22Rv1 (cell line): ENCODE data around the gene CLSTN2.

ENCODE experiments used
- CTCF ChIP-seq: fragments of 450-650 bp; IDR thresholded peaks from 2 replicates; pipeline ENCODE4 v1.5.1; 2017; ENCODE audit warnings: mild to moderate bottlenecking
- ZFX ChIP-seq: fragments of 450-650 bp; IDR thresholded peaks from 2 replicates; pipeline ENCODE4 v1.6.1; 2017; ENCODE audit warnings: antibody characterized with exemption, borderline replicate concordance

- no peak for TF ChIP-seq CTCF
- TF ChIP-seq ZFX: no peak
Observed at GRCh38 chr3:140148824-140149390, 213.9 kb downstream of the CLSTN2 start.
